ENCODE data around the gene DNAH1.

GRCh38 chr3:52440249-52440551 lies 124.1 kb downstream of the DNAH1 start:
- TF ChIP-seq CTCF (IDR thresholded peaks at IDR 0.05; ENCODE audit: insufficient read depth, low read length, poor library complexity, severe bottlenecking) (no peak), EZH2phosphoT487 (conservative IDR thresholded peaks at IDR 0.05; ENCODE audit: low read length) (no peak)

Data from SU-DHL-6 (cell line).